Common myeloid progenitor, CD34-positive (primary cell): ENCODE results near the gene CHN1.
A peak's percentile ranks its signal among the peaks of the same experiment; 100 is the strongest.

Experiments
- CTCF ChIA-PET: fragments of 350-600 bp; sonication (Branson Sonifier 250); formaldehyde crosslinking; loops from one replicate; lab custom pipeline; 2021; ENCODE audit warnings: antibody characterized with exemption; lab: Charles Lee
- POLR2A ChIA-PET: fragments of 350-600 bp; sonication (Branson Sonifier 250); formaldehyde crosslinking; loops from one replicate; lab custom pipeline; 2021; ENCODE audit warnings: antibody characterized with exemption; lab: Charles Lee
- DNase-seq, 3 donors: peaks; one replicate each; pipeline versions ENCODE4 v3.0.0 to v3.0.0-alpha.2; 2013
- H3K27ac ChIP-seq, 2 experiments: 1 replicate in 1 of 2; 2 replicates in 1 of 2; pipeline ENCODE4 v1.7.0; 2013; ENCODE audit warnings: inconsistent platforms in 2 of 2, low read length in 2 of 2, mild to moderate bottlenecking in 2 of 2, low read depth in 1 of 2, moderate library complexity in 1 of 2; ENCODE audit not compliant: severe bottlenecking in 2 of 2, insufficient read depth in 1 of 2, poor library complexity in 1 of 2
- H3K27me3 ChIP-seq, 5 experiments: replicated peaks in 2 of 5; 1 replicate in 3 of 5; 2 replicates in 2 of 5; pipeline versions ENCODE4 v1.6.1 to v1.7.0; 2013; ENCODE audit warnings: low read length in 4 of 5, mild to moderate bottlenecking in 2 of 5, moderate library complexity in 2 of 5, inconsistent platforms in 1 of 5; ENCODE audit not compliant: insufficient read depth in 5 of 5, control insufficient read depth in 4 of 5
- H3K36me3 ChIP-seq, 4 experiments: 1 replicate in 2 of 4; 2 replicates in 2 of 4; pipeline versions ENCODE4 v1.6.1 to v1.7.0; 2013; ENCODE audit warnings: low read length in 3 of 4, control low read depth in 1 of 4, mild to moderate bottlenecking in 1 of 4; ENCODE audit not compliant: control insufficient read depth in 4 of 4, insufficient read depth in 4 of 4
- H3K4me1 ChIP-seq, 4 experiments: 1 replicate in 3 of 4; 2 replicates in 1 of 4; pipeline versions ENCODE4 v1.6.1 to v1.7.1; 2013; ENCODE audit warnings: low read length in 3 of 4, mild to moderate bottlenecking in 3 of 4, control low read depth in 1 of 4, inconsistent platforms in 1 of 4, moderate library complexity in 1 of 4; ENCODE audit not compliant: control insufficient read depth in 4 of 4, insufficient read depth in 4 of 4; ENCODE audit errors: control extremely low read depth in 1 of 4
- H3K4me3 ChIP-seq, 7 experiments: 1 replicate in 4 of 7; 2 replicates in 3 of 7; pipeline versions ENCODE4 v1.5.1 to v1.7.0; 2013; ENCODE audit warnings: mild to moderate bottlenecking in 7 of 7, low read length in 6 of 7, moderate library complexity in 6 of 7, inconsistent platforms in 2 of 7, low read depth in 2 of 7, control low read depth in 1 of 7; ENCODE audit not compliant: insufficient read depth in 4 of 7, control insufficient read depth in 1 of 7; ENCODE audit errors: extremely low read depth in 1 of 7
- H3K9me3 ChIP-seq, 5 experiments: 1 replicate in 4 of 5; 2 replicates in 1 of 5; pipeline versions ENCODE4 v1.6.1 to v1.7.1; 2013; ENCODE audit warnings: low read length in 4 of 5, mild to moderate bottlenecking in 2 of 5, inconsistent platforms in 1 of 5, low read depth in 1 of 5, moderate library complexity in 1 of 5; ENCODE audit not compliant: control insufficient read depth in 4 of 5, insufficient read depth in 2 of 5; ENCODE audit errors: control extremely low read depth in 1 of 5
- WGBS: methylation state at CpG from one replicate; pipeline ENCODE4 v1.1.5; 2013; ENCODE audit not compliant: insufficient coverage; 5-methylcytosine and 5-hydroxymethylcytosine counted together

Gene CHN1

GRCh38 chr2:174787487-174788205, 217.5 kb downstream of the CHN1 start:
- peaks cover 0 to 10% (median 4%) of the 10 kb centered on the region in 4 experiments for H3K4me1 ChIP-seq
- no peak overlapping the region for H3K4me3 ChIP-seq
- WGBS = 100% methylated on average over 4 of the region's 5 CpGs
- H3K36me3 ChIP-seq = no peaks in the 10 kb centered on the region
- no peak overlapping the region for H3K27ac ChIP-seq
- peak; percentile 14 to 68 (median 62) for DNase-seq
- CTCF ChIA-PET = interaction anchor here (1.1 kb wide), 1 partner anchor 23 kb away, joined by 3 read pairs; the partner anchor contains the start of gene CHRNA1
- H3K9me3 ChIP-seq = no peaks in the 10 kb centered on the region
- POLR2A ChIA-PET = interaction anchor here (0.7 kb wide), 1 partner anchor 1140 kb away, joined by 3 read pairs; no protein-coding TSS in a partner anchor
- H3K27me3 ChIP-seq = peaks cover 0 to 2% (median 0%) of the 10 kb centered on the region in 5 experiments

GRCh38 chr2:174786066-174786725, 219.0 kb downstream of the CHN1 start:
- no peak for DNase-seq

GRCh38 chr2:174785481-174785880, 219.7 kb downstream of the CHN1 start:
- CTCF ChIA-PET = interaction anchor here (1.2 kb wide), 1 partner anchor 10 kb away, joined by 3 read pairs; no protein-coding TSS in a partner anchor
- WGBS = 100% methylated on average over 2 of the region's 3 CpGs
- Histone ChIP-seq H3K9me3 (no peaks in the 10 kb centered on the region), H3K4me3 (no peak overlapping the region), H3K36me3 (no peaks in the 10 kb centered on the region), H3K27me3 (peaks cover 0 to 3% (median 0%) of the 10 kb centered on the region in 5 experiments), H3K4me1 (peaks cover 0 to 5% (median 1%) of the 10 kb centered on the region in 4 experiments), H3K27ac (no peak overlapping the region)
- POLR2A ChIA-PET = no interaction called here
- no peak for DNase-seq

More at GRCh38 chr2:174786066-174786725, 219.0 kb downstream of the CHN1 start:
- WGBS = 93% methylated on average over 5 of the region's 8 CpGs
- CTCF ChIA-PET = interaction anchor here (1.1 to 1.2 kb wide), 2 partner anchors 11 to 22 kb away, joined by 3 read pairs; partner anchors contain the start of gene CHRNA1
- Histone ChIP-seq H3K4me3 (no peak overlapping the region), H3K4me1 (peaks cover 0 to 5% (median 1%) of the 10 kb centered on the region in 4 experiments), H3K9me3 (no peaks in the 10 kb centered on the region), H3K36me3 (no peaks in the 10 kb centered on the region), H3K27ac (no peak overlapping the region), H3K27me3 (peaks cover 0 to 2% (median 0%) of the 10 kb centered on the region in 5 experiments)
- POLR2A ChIA-PET = no interaction called here

GRCh38 chr2:174784909-174785308, 220.3 kb downstream of the CHN1 start:
- ChIA-PET POLR2A (no interaction called here), CTCF (interaction anchor here (1.2 kb wide), 1 partner anchor 10 kb away, joined by 3 read pairs; no protein-coding TSS in a partner anchor)
- DNase-seq = no peak
- peaks cover 0 to 6% (median 0%) of the 10 kb centered on the region in 5 experiments for H3K27me3 ChIP-seq
- no CpG with 5 or more reads among the region's 5 CpGs for WGBS
- no peak overlapping the region for H3K4me3 ChIP-seq
- H3K36me3 ChIP-seq = no peaks in the 10 kb centered on the region
- no peaks in the 10 kb centered on the region for H3K9me3 ChIP-seq
- peaks cover 0 to 5% (median 1%) of the 10 kb centered on the region in 4 experiments for H3K4me1 ChIP-seq
- H3K27ac ChIP-seq = no peak overlapping the region

- no peaks in the 10 kb centered on the region for H3K9me3 ChIP-seq
- 97% methylated on average over 7 of the region's 7 CpGs for WGBS
- H3K36me3 ChIP-seq = no peaks in the 10 kb centered on the region
- no peak for DNase-seq
- peaks cover 0 to 5% (median 1%) of the 10 kb centered on the region in 4 experiments for H3K4me1 ChIP-seq
- peaks cover 0 to 6% (median 0%) of the 10 kb centered on the region in 5 experiments for H3K27me3 ChIP-seq
- no peak overlapping the region for H3K4me3 ChIP-seq
- no peak overlapping the region for H3K27ac ChIP-seq
- ChIA-PET POLR2A (no interaction called here), CTCF (no interaction called here)
These were observed 220.9 kb downstream of the CHN1 start for GRCh38 chr2:174784316-174784715.

GRCh38 chr2:174781996-174782395, 223.2 kb downstream of the CHN1 start:
- DNase-seq = no peak
- WGBS = 100% methylated on average over 7 of the region's 11 CpGs
- H3K4me3 ChIP-seq = no peak overlapping the region
- peaks cover 0 to 6% (median 0%) of the 10 kb centered on the region in 5 experiments for H3K27me3 ChIP-seq
- no peaks in the 10 kb centered on the region for H3K36me3 ChIP-seq
- H3K9me3 ChIP-seq = no peaks in the 10 kb centered on the region
- POLR2A ChIA-PET = no interaction called here
- CTCF ChIA-PET = interaction anchor here (1.4 to 4.0 kb wide), 2 partner anchors 10 to 17 kb away, joined by 3 to 24 read pairs; partner anchors contain the start of gene CHRNA1
- H3K4me1 ChIP-seq = peaks cover 0 to 12% (median 11%) of the 10 kb centered on the region in 4 experiments
- no peak overlapping the region for H3K27ac ChIP-seq
